ENCODE measurements around the gene GPAM. TPM values are rescaled to one million over a fixed set of nuclear protein-coding genes. Genes with fewer than 3 reads are reported as not detected.

GPAM gene
- polyA plus RNA-seq, 3 donors = 0.37 to 1.3 (median 0.59) TPM

DNA sequence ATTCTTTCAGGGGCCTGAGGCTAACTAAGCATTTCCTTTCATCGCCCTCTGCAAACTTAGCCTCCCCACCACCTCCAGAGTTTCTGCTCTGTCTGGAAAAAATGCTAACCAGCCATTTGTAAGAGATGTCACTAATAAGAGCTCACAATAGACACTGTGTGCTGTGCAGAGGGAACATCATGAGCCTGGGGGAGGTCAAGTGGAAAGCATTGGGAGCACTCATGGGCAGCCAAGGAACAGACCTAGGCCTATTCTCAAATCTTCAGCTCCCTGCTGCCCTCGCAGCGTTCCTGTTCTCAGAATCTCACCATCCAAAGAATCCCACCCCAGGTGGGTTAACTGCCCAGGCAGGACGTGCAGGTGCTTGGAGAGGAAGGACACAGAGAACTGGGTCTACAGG is 27.1 kb upstream of the GPAM start:
- Mint-ChIP-seq H3K36me3 (no peaks in the 10 kb centered on the region), H3K9me3 (peaks cover 0 to 3% (median 0%) of the 10 kb centered on the region in 7 donors), H3K27me3 (ENCODE audit: low read depth in 3 of 3) (peaks cover 42 to 77% (median 47%) of the 10 kb centered on the region in 3 donors), H3K4me1 (no peaks in the 10 kb centered on the region), H3K27ac (peak overlapping the region in 1 of 7 donors; percentile 3), H3K4me3 (no peak overlapping the region)
- TF ChIP-seq, protein P1, sequence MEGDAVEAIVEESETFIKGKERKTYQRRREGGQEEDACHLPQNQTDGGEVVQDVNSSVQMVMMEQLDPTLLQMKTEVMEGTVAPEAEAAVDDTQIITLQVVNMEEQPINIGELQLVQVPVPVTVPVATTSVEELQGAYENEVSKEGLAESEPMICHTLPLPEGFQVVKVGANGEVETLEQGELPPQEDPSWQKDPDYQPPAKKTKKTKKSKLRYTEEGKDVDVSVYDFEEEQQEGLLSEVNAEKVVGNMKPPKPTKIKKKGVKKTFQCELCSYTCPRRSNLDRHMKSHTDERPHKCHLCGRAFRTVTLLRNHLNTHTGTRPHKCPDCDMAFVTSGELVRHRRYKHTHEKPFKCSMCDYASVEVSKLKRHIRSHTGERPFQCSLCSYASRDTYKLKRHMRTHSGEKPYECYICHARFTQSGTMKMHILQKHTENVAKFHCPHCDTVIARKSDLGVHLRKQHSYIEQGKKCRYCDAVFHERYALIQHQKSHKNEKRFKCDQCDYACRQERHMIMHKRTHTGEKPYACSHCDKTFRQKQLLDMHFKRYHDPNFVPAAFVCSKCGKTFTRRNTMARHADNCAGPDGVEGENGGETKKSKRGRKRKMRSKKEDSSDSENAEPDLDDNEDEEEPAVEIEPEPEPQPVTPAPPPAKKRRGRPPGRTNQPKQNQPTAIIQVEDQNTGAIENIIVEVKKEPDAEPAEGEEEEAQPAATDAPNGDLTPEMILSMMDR (IDR thresholded peaks at IDR 0.05) = no peak
- Histone ChIP-seq H2AFZ (ENCODE audit: insufficient read depth, low read depth, low read length, poor library complexity, severe bottlenecking) (no peak overlapping the region), H3K27me3 (ENCODE audit: control insufficient read depth in 2 of 2, insufficient read depth in 2 of 2, low read length in 2 of 2) (peaks cover 22 to 77% of the 10 kb centered on the region in 2 donors), H3K79me2 (ENCODE audit: insufficient read depth, low read length) (no peaks in the 10 kb centered on the region), H3K4me1 (ENCODE audit: control insufficient read depth in 1 of 2, insufficient read depth in 2 of 2, low read length in 2 of 2) (no peaks in the 10 kb centered on the region), H3K36me3 (replicated peaks in 1 of 2; ENCODE audit: control insufficient read depth in 1 of 2, insufficient read depth in 2 of 2, low read length in 2 of 2) (no peaks in the 10 kb centered on the region), H4K20me1 (ENCODE audit: insufficient read depth, low read length) (no peaks in the 10 kb centered on the region), H3K4me2 (replicated peaks; ENCODE audit: extremely low read depth, low read length, poor library complexity, severe bottlenecking) (no peak overlapping the region), H3K9me3 (replicated peaks in 1 of 2; ENCODE audit: control insufficient read depth in 1 of 2, insufficient read depth in 1 of 2, low read length in 2 of 2) (no peaks in the 10 kb centered on the region), H3K9ac (ENCODE audit: insufficient read depth, low read length, poor library complexity, severe bottlenecking) (no peak overlapping the region), H3K27ac (ENCODE audit: low read depth in 1 of 2, low read length in 2 of 2) (no peak overlapping the region), H3K4me3 (replicated peaks in 1 of 3; ENCODE audit: low read depth in 2 of 3, low read length in 3 of 3) (no peak overlapping the region)
- no peak for DNase-seq
- intact Hi-C loops (cut with micrococcal nuclease) = no loop called here
- no CpG with 5 or more reads among the region's 4 CpGs for WGBS (ENCODE audit: insufficient coverage)

DNA sequence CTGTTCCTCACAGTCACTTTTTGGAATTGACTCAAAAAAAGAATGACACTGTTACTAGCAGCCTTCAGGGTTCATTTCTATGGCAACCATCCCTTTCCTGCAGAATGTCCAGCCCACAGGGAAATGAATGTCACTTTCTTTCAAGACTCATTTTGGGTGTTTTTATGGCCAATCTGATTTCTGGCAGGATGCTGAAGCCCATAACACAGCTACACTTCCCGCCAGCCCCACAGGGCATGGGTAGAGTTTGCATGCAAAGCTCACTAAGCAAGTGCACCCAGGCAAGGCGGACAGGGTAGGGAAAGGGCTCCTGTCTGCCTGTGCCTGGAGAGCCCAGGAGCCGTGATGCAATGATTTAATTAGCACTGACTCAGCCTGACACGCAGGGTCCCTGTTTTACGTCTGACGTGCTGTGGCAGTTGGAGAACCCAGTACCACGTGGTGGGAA is 26.1 kb upstream of the GPAM start:
- H3K4me3 Mint-ChIP-seq = peak overlapping the region in 1 of 2 donors; percentile 48
- no peak overlapping the region for H2AFZ ChIP-seq (ENCODE audit: insufficient read depth, low read depth, low read length, poor library complexity, severe bottlenecking)
- 77% methylated on average over 3 of the region's 7 CpGs for WGBS (ENCODE audit: insufficient coverage)
- no peaks in the 10 kb centered on the region for H3K79me2 ChIP-seq (ENCODE audit: insufficient read depth, low read length)
- intact Hi-C loops (cut with micrococcal nuclease) = no loop called here
- no peak overlapping the region for H3K27ac ChIP-seq (ENCODE audit: low read depth in 1 of 2, low read length in 2 of 2)
- no peaks in the 10 kb centered on the region for H3K36me3 Mint-ChIP-seq
- H3K9me3 ChIP-seq (replicated peaks in 1 of 2; ENCODE audit: control insufficient read depth in 1 of 2, insufficient read depth in 1 of 2, low read length in 2 of 2) = no peaks in the 10 kb centered on the region
- H4K20me1 ChIP-seq (ENCODE audit: insufficient read depth, low read length) = no peaks in the 10 kb centered on the region
- TF ChIP-seq, protein P1 (IDR thresholded peaks at IDR 0.05) = no peak
- H3K9me3 Mint-ChIP-seq = peaks cover 0 to 3% (median 0%) of the 10 kb centered on the region in 7 donors
- no peaks in the 10 kb centered on the region for H3K4me1 Mint-ChIP-seq
- no peak overlapping the region for H3K4me2 ChIP-seq (replicated peaks; ENCODE audit: extremely low read depth, low read length, poor library complexity, severe bottlenecking)
- H3K27me3 ChIP-seq (ENCODE audit: control insufficient read depth in 2 of 2, insufficient read depth in 2 of 2, low read length in 2 of 2) = peaks cover 20 to 68% of the 10 kb centered on the region in 2 donors
- H3K4me3 ChIP-seq (replicated peaks in 1 of 3; ENCODE audit: low read depth in 2 of 3, low read length in 3 of 3) = no peak overlapping the region
- no peak overlapping the region for H3K9ac ChIP-seq (ENCODE audit: insufficient read depth, low read length, poor library complexity, severe bottlenecking)
- no peaks in the 10 kb centered on the region for H3K4me1 ChIP-seq (ENCODE audit: control insufficient read depth in 1 of 2, insufficient read depth in 2 of 2, low read length in 2 of 2)
- no peak for DNase-seq
- H3K27me3 Mint-ChIP-seq (ENCODE audit: low read depth in 3 of 3) = peaks cover 33 to 67% (median 38%) of the 10 kb centered on the region in 3 donors
- H3K27ac Mint-ChIP-seq = no peak overlapping the region
- H3K36me3 ChIP-seq (replicated peaks in 1 of 2; ENCODE audit: control insufficient read depth in 1 of 2, insufficient read depth in 2 of 2, low read length in 2 of 2) = no peaks in the 10 kb centered on the region

Data from CD14-positive monocyte (primary cell).